ENCODE results near the gene FN1. TPM values are rescaled to one million over a fixed set of nuclear protein-coding genes. Genes with fewer than 3 reads are reported as not detected.

The FN1 gene
- total RNA-seq, 1 experiment from 2014 or later, result 133 TPM

GRCh38 chr2:215364157-215365155 lies 71.4 kb downstream of the FN1 start:
- BruUV-seq (replicated peaks), result no TSS peak
- Mint-ChIP-seq H3K4me3 (ENCODE audit: low read depth, unreplicated experiment) (no peak overlapping the region), H3K4me1 (ENCODE audit: low read depth, unreplicated experiment) (no peaks in the 10 kb centered on the region), H3K36me3 (ENCODE audit: insufficient read depth, unreplicated experiment) (peaks cover 17% of the 10 kb centered on the region), H3K27ac (ENCODE audit: unreplicated experiment) (no peak overlapping the region), H3K27me3 (ENCODE audit: unreplicated experiment) (no peaks in the 10 kb centered on the region), H3K9me3 (ENCODE audit: low read depth, unreplicated experiment) (no peaks in the 10 kb centered on the region)
- CTCF ChIA-PET, result interaction anchor here (0.5 kb wide), 1 partner anchor 556 kb away, joined by 5 read pairs; no protein-coding TSS in a partner anchor
- no peak for TF ChIP-seq CTCF (IDR thresholded peaks at IDR 0.05; ENCODE audit: unreplicated experiment)
- no peak for DNase-seq
- intact Hi-C loops (cut with micrococcal nuclease; ENCODE audit: unreplicated experiment), result no loop called here

- Mint-ChIP-seq H3K9me3 (ENCODE audit: low read depth, unreplicated experiment) (no peaks in the 10 kb centered on the region), H3K36me3 (ENCODE audit: insufficient read depth, unreplicated experiment) (peaks cover 17% of the 10 kb centered on the region), H3K27me3 (ENCODE audit: unreplicated experiment) (no peaks in the 10 kb centered on the region), H3K27ac (ENCODE audit: unreplicated experiment) (no peak overlapping the region), H3K4me3 (ENCODE audit: low read depth, unreplicated experiment) (no peak overlapping the region), H3K4me1 (ENCODE audit: low read depth, unreplicated experiment) (no peaks in the 10 kb centered on the region)
- TF ChIP-seq CTCF (IDR thresholded peaks at IDR 0.05; ENCODE audit: unreplicated experiment), result no peak
- intact Hi-C loops (cut with micrococcal nuclease; ENCODE audit: unreplicated experiment), result no loop called here
- no peak for DNase-seq
- BruUV-seq (replicated peaks), result no TSS peak
- CTCF ChIA-PET, result no interaction called here
These were observed 72.3 kb downstream of the FN1 start for GRCh38 chr2:215363461-215364156.

- no TSS peak for BruUV-seq (replicated peaks)
- Mint-ChIP-seq H3K36me3 (ENCODE audit: insufficient read depth, unreplicated experiment) (peaks cover 17% of the 10 kb centered on the region), H3K27me3 (ENCODE audit: unreplicated experiment) (no peaks in the 10 kb centered on the region), H3K9me3 (ENCODE audit: low read depth, unreplicated experiment) (no peaks in the 10 kb centered on the region), H3K4me3 (ENCODE audit: low read depth, unreplicated experiment) (no peak overlapping the region), H3K4me1 (ENCODE audit: low read depth, unreplicated experiment) (no peaks in the 10 kb centered on the region), H3K27ac (ENCODE audit: unreplicated experiment) (no peak overlapping the region)
- TF ChIP-seq CTCF (IDR thresholded peaks at IDR 0.05; ENCODE audit: unreplicated experiment), result no peak
- CTCF ChIA-PET, result no interaction called here
- intact Hi-C loops (cut with micrococcal nuclease; ENCODE audit: unreplicated experiment), result no loop called here
- no peak for DNase-seq
These were observed 72.8 kb downstream of the FN1 start for GRCh38 chr2:215363039-215363438.

- no peaks in the 10 kb centered on the region for H3K4me1 Mint-ChIP-seq (ENCODE audit: low read depth, unreplicated experiment)
- no peaks in the 10 kb centered on the region for H3K9me3 Mint-ChIP-seq (ENCODE audit: low read depth, unreplicated experiment)
- no peak for TF ChIP-seq CTCF (IDR thresholded peaks at IDR 0.05; ENCODE audit: unreplicated experiment)
These were observed 73.3 kb downstream of the FN1 start for GRCh38 chr2:215362562-215362904.

More at GRCh38 chr2:215362562-215362904, 73.3 kb downstream of the FN1 start:
- Mint-ChIP-seq H3K36me3 (ENCODE audit: insufficient read depth, unreplicated experiment) (peaks cover 17% of the 10 kb centered on the region), H3K27me3 (ENCODE audit: unreplicated experiment) (no peaks in the 10 kb centered on the region), H3K4me3 (ENCODE audit: low read depth, unreplicated experiment) (no peak overlapping the region), H3K27ac (ENCODE audit: unreplicated experiment) (no peak overlapping the region)
- BruUV-seq (replicated peaks), result no TSS peak
- CTCF ChIA-PET, result no interaction called here
- intact Hi-C loops (cut with micrococcal nuclease; ENCODE audit: unreplicated experiment), result no loop called here
- DNase-seq, result no peak
